ENCODE measurements around the gene CERS1.

DNA sequence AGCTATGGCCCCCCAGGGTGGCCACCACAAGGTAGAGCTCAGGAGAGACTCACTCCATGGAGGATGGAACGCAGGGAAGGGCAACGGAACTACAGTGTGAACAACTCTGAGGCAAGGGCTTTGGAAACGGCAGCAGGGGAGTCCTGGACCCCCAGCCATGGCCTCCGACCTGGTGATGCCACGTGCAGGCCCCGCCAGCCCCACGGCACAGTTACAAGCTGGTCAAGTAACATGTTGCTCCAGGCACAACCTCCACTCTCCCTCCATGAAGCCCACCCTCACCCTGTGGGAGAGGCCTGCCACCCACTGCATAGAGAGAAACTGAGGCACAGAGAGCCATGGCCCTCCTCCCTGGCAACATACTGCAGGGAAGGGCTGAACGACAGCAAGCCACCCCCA lies 9.1 kb upstream of the CERS1 start:
- TF ChIP-seq, protein P1, sequence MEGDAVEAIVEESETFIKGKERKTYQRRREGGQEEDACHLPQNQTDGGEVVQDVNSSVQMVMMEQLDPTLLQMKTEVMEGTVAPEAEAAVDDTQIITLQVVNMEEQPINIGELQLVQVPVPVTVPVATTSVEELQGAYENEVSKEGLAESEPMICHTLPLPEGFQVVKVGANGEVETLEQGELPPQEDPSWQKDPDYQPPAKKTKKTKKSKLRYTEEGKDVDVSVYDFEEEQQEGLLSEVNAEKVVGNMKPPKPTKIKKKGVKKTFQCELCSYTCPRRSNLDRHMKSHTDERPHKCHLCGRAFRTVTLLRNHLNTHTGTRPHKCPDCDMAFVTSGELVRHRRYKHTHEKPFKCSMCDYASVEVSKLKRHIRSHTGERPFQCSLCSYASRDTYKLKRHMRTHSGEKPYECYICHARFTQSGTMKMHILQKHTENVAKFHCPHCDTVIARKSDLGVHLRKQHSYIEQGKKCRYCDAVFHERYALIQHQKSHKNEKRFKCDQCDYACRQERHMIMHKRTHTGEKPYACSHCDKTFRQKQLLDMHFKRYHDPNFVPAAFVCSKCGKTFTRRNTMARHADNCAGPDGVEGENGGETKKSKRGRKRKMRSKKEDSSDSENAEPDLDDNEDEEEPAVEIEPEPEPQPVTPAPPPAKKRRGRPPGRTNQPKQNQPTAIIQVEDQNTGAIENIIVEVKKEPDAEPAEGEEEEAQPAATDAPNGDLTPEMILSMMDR (IDR thresholded peaks at IDR 0.05): no peak
- no peak for TF ChIP-seq POLR2A (IDR thresholded peaks at IDR 0.05)

Measured in testis (tissue), 2 donors.